Upper lobe of left lung (tissue), 6 donors: ENCODE data around the gene CYP2R1. TPM values are rescaled to one million over a fixed set of nuclear protein-coding genes. Genes with fewer than 3 reads are reported as not detected.

Experiments used
- ATAC-seq, 2 donors: fragments of 200-7000 bp; cut with Tn5 transposase; one replicate each; pipeline ENCODE4 v1.9.1; 2022; ENCODE audit warnings: mild to moderate bottlenecking in 2 of 2, moderate library complexity in 2 of 2; ENCODE audit not compliant: low FRiP score in 2 of 2
- DNase-seq, 2 donors: peaks; one replicate each; pipeline ENCODE4 v3.0.0-alpha.2; 2019 to 2020
- H3K27ac ChIP-seq, 4 donors: fragments of 200-600 bp; sonication (generic); one replicate each; pipeline ENCODE4 v1.5.1; 2016 to 2019
- H3K27me3 ChIP-seq, 4 donors: fragments of 200-600 bp; sonication (generic); one replicate each; pipeline ENCODE4 v1.5.1; 2017 to 2019
- H3K36me3 ChIP-seq, 4 donors: fragments of 200-600 bp; sonication (generic); one replicate each; pipeline ENCODE4 v1.5.1; 2016 to 2019
- H3K4me1 ChIP-seq, 4 donors: fragments of 200-600 bp; sonication (generic); one replicate each; pipeline ENCODE4 v1.5.1; 2018 to 2019
- H3K4me3 ChIP-seq, 4 donors: fragments of 200-600 bp; sonication (generic); one replicate each; pipeline ENCODE4 v1.5.1; 2017 to 2019; ENCODE audit warnings: mild to moderate bottlenecking in 2 of 4, moderate library complexity in 1 of 4
- H3K9me3 ChIP-seq, 4 donors: fragments of 200-600 bp; sonication (generic); one replicate each; pipeline ENCODE4 v1.5.1; 2018 to 2019
- CTCF ChIP-seq, 6 experiments: fragments of 450-650 bp in 4 of 6; fragments of 200-600 bp in 2 of 6; sonication (generic) in 2 of 6; IDR thresholded peaks; one replicate each; pipeline ENCODE4 v1.5.1; 2016 to 2019; ENCODE audit warnings: antibody characterized with exemption in 6 of 6
- EP300 ChIP-seq, 4 donors: sonication (generic); formaldehyde crosslinking; IDR thresholded peaks; one replicate each; pipeline ENCODE4 v1.5.1; 2017; ENCODE audit warnings: antibody characterized with exemption in 4 of 4, control low read depth in 2 of 4
- POLR2A ChIP-seq, 4 donors: fragments of 450-650 bp; IDR thresholded peaks; one replicate each; pipeline ENCODE4 v1.5.1; 2016 to 2017; ENCODE audit warnings: antibody characterized with exemption in 4 of 4, mild to moderate bottlenecking in 2 of 4
- POLR2AphosphoS5 ChIP-seq, 2 donors: sonication (generic); formaldehyde crosslinking; IDR thresholded peaks; one replicate each; pipeline ENCODE4 v1.5.1; 2017; ENCODE audit warnings: antibody characterized with exemption in 2 of 2
- WGBS, 2 donors: methylation state at CpG; one replicate each; pipeline ENCODE4 v1.1.5; 2017 to 2018; 5-methylcytosine and 5-hydroxymethylcytosine counted together
- total RNA-seq, 6 donors: library from RNA; depleted of rRNA in 4 of 6; stranded (reverse); fragments of >200 nt in 4 of 6; gene quantifications; one replicate each; pipeline versions ENCODE4 v1.1.0 to v1.2.1, GENCODE V29; 2016 to 2021
- donor health status: DM: no; HTN: no; CAD: no; lungs with moderate emphysema.
- donor health status: DM: no; HTN: yes; CAD: no; lungs with severe emphysema.

CYP2R1 gene
- total RNA-seq, 6 donors from 2014 or later = 11.5 to 49.2 (median 16.5) TPM

GRCh38 chr11:14905104-14906033 lies 13.3 kb upstream of the CYP2R1 start:
- Histone ChIP-seq H3K4me1 (peaks cover 8 to 28% (median 13%) of the 10 kb centered on the region in 4 donors), H3K27me3 (no peaks in the 10 kb centered on the region), H3K4me3 (peak overlapping the region; percentile 49 to 71 (median 57)), H3K9me3 (no peaks in the 10 kb centered on the region), H3K36me3 (no peaks in the 10 kb centered on the region), H3K27ac (peak overlapping the region in 3 of 4 donors; percentile 50 to 67 (median 65))
- DNase-seq (peak; percentile 71 to 87), ATAC-seq (peak; percentile 63 to 87)
- 8 to 14% methylated on average over 20 to 55 of the region's 58 CpGs for WGBS, 2 donors
- TF ChIP-seq CTCF (IDR thresholded peaks at IDR 0.05) (peak in 5 of 6 experiments; percentile 2 to 61 (median 30)), POLR2A (IDR thresholded peaks at IDR 0.05) (no peak), POLR2AphosphoS5 (IDR thresholded peaks at IDR 0.05) (no peak)

DNA sequence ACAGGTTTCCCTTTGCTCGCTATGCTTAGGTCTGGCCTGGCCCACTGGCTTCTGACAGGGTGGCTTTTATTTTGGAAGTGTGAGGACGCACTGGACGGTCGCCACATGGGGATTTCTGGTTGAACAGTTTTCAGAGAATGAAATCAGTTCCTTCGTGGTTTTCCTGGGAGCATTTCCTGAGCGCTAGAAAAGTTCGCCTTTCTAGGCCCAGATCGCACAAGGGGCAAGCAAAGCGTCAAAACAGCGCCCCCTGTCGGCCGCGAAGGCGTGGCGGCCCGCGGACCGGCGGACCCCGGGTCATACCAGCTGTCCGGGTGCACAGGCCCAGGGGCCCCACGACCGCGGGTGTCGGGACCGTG lies 12.7 kb upstream of the CYP2R1 start:
- Histone ChIP-seq H3K27me3 (no peaks in the 10 kb centered on the region), H3K4me1 (peaks cover 8 to 28% (median 13%) of the 10 kb centered on the region in 4 donors), H3K36me3 (no peaks in the 10 kb centered on the region), H3K9me3 (no peaks in the 10 kb centered on the region), H3K27ac (peak overlapping the region in 3 of 4 donors; percentile 50 to 67 (median 65)), H3K4me3 (peak overlapping the region; percentile 49 to 71 (median 57))
- WGBS, 2 donors = 6 to 14% methylated on average over 8 to 26 of the region's 26 CpGs
- DNase-seq (peak; percentile 83 to 97), ATAC-seq (peak; percentile 76 to 92)
- no peak for TF ChIP-seq EP300 (IDR thresholded peaks at IDR 0.05)
- peak; percentile 89 to 94 (median 92) for TF ChIP-seq CTCF (IDR thresholded peaks at IDR 0.05)
- no peak for TF ChIP-seq POLR2AphosphoS5 (IDR thresholded peaks at IDR 0.05)
- no peak for TF ChIP-seq POLR2A (IDR thresholded peaks at IDR 0.05)

- H3K4me3 ChIP-seq = no peak overlapping the region
- no peak for ATAC-seq
- WGBS, 2 donors = 30 to 50% methylated on average over 1 of the region's 1 CpG
- H3K27me3 ChIP-seq = no peaks in the 10 kb centered on the region
- H3K9me3 ChIP-seq = no peaks in the 10 kb centered on the region
- DNase-seq = no peak
- peaks cover 5 to 22% (median 13%) of the 10 kb centered on the region in 4 donors for H3K4me1 ChIP-seq
- TF ChIP-seq CTCF (IDR thresholded peaks at IDR 0.05) = no peak
- no peak for TF ChIP-seq EP300 (IDR thresholded peaks at IDR 0.05)
- no peak for TF ChIP-seq POLR2A (IDR thresholded peaks at IDR 0.05)
- no peak for TF ChIP-seq POLR2AphosphoS5 (IDR thresholded peaks at IDR 0.05)
- H3K27ac ChIP-seq = no peak overlapping the region
- H3K36me3 ChIP-seq = no peaks in the 10 kb centered on the region
These were observed 10.8 kb upstream of the CYP2R1 start for GRCh38 chr11:14902650-14903350.

- H3K27ac ChIP-seq = no peak overlapping the region
- no peak for DNase-seq
- no peaks in the 10 kb centered on the region for H3K36me3 ChIP-seq
- no peaks in the 10 kb centered on the region for H3K9me3 ChIP-seq
- no peaks in the 10 kb centered on the region for H3K27me3 ChIP-seq
- ATAC-seq = no peak
- 68 to 78% methylated on average over 2 of the region's 2 CpGs for WGBS, 2 donors
- TF ChIP-seq POLR2AphosphoS5 (IDR thresholded peaks at IDR 0.05) = no peak
- TF ChIP-seq POLR2A (IDR thresholded peaks at IDR 0.05) = no peak
- H3K4me3 ChIP-seq = no peak overlapping the region
- H3K4me1 ChIP-seq = peaks cover 0 to 4% (median 0%) of the 10 kb centered on the region in 4 donors
These were observed 6.9 kb upstream of the CYP2R1 start for GRCh38 chr11:14898906-14899305.

- H3K27ac ChIP-seq = no peak overlapping the region
- no peaks in the 10 kb centered on the region for H3K36me3 ChIP-seq
- H3K4me3 ChIP-seq = no peak overlapping the region
- H3K9me3 ChIP-seq = no peaks in the 10 kb centered on the region
- ATAC-seq = peak in 1 of 2 donors; percentile 43
- WGBS, 2 donors = 73 to 89% methylated on average over 3 of the region's 3 CpGs
- TF ChIP-seq CTCF (IDR thresholded peaks at IDR 0.05) (no peak), POLR2A (IDR thresholded peaks at IDR 0.05) (no peak), EP300 (IDR thresholded peaks at IDR 0.05) (no peak), POLR2AphosphoS5 (IDR thresholded peaks at IDR 0.05) (no peak)
- DNase-seq = no peak
- H3K27me3 ChIP-seq = no peaks in the 10 kb centered on the region
- peaks cover 0 to 4% (median 0%) of the 10 kb centered on the region in 4 donors for H3K4me1 ChIP-seq
These were observed 6.3 kb upstream of the CYP2R1 start for GRCh38 chr11:14898355-14898754.
